Activated CD8-positive, alpha-beta T cell treated with anti-CD3 and anti-CD28 coated beads for 36 hours (primary cell): ENCODE measurements around the gene TAF11L14. TPM values are rescaled to one million over a fixed set of nuclear protein-coding genes. Genes with fewer than 3 reads are reported as not detected.

Source experiments
- ATAC-seq: fragments of 200-7000 bp; cut with Tn5 transposase; one replicate; pipeline ENCODE4 v1.10.0; 2021; ENCODE audit warnings: mild to moderate bottlenecking, moderate library complexity
- CTCF ChIA-PET: fragments of 350-600 bp; sonication (Branson Sonifier 250); formaldehyde crosslinking; loops from one replicate; lab custom pipeline; 2021; ENCODE audit warnings: antibody characterized with exemption; lab: Charles Lee
- POLR2A ChIA-PET: fragments of 350-600 bp; sonication (Branson Sonifier 250); formaldehyde crosslinking; loops from one replicate; lab custom pipeline; 2021; ENCODE audit warnings: antibody characterized with exemption; lab: Charles Lee
- DNase-seq: peaks from one replicate; pipeline ENCODE4 v3.0.0-alpha.2; 2020
- H3K27ac Mint-ChIP-seq: one replicate; pipeline ENCODE4 v1.8.0; 2021; ENCODE audit warnings: mild to moderate bottlenecking, mixed read lengths
- H3K27me3 Mint-ChIP-seq: one replicate; pipeline ENCODE4 v1.8.0; 2021; ENCODE audit warnings: mixed read lengths
- H3K36me3 Mint-ChIP-seq: one replicate; pipeline ENCODE4 v1.8.0; 2021; ENCODE audit warnings: low read depth, mixed read lengths
- H3K4me1 Mint-ChIP-seq: one replicate; pipeline ENCODE4 v1.8.0; 2021; ENCODE audit warnings: low read depth, mixed read lengths
- H3K4me3 Mint-ChIP-seq: one replicate; pipeline ENCODE4 v1.8.0; 2021; ENCODE audit warnings: mild to moderate bottlenecking, moderate library complexity, mixed read lengths
- H3K9me3 Mint-ChIP-seq: one replicate; pipeline ENCODE4 v1.8.0; 2021; ENCODE audit warnings: mixed read lengths
- intact Hi-C: fragments of 100-400 bp; cut with micrococcal nuclease; formaldehyde crosslinking; loops from one replicate; pipeline ENCODE4 v1.10.0; 2022
- total RNA-seq, 2 experiments: library from RNA; stranded (reverse); gene quantifications; one replicate each; pipeline ENCODE4 v1.2.3, GENCODE V29; 2021
- TF ChIP-seq, protein P1 (sequence below): fragments of 200-600 bp; IDR thresholded peaks from one replicate; pipeline ENCODE4 v1.8.0; 2022; ENCODE audit warnings: antibody characterized with exemption, mild to moderate bottlenecking

The TAF11L14 gene
- total RNA-seq, 2 experiments from 2014 or later: not detected

GRCh38 chr5:17678751-17679324 lies 44.6 kb downstream of the TAF11L14 start:
- H3K36me3 Mint-ChIP-seq: no peaks in the 10 kb centered on the region
- H3K27me3 Mint-ChIP-seq: no peaks in the 10 kb centered on the region

GRCh38 chr5:17679597-17680203 lies 45.4 kb downstream of the TAF11L14 start:
- TF ChIP-seq, protein P1, sequence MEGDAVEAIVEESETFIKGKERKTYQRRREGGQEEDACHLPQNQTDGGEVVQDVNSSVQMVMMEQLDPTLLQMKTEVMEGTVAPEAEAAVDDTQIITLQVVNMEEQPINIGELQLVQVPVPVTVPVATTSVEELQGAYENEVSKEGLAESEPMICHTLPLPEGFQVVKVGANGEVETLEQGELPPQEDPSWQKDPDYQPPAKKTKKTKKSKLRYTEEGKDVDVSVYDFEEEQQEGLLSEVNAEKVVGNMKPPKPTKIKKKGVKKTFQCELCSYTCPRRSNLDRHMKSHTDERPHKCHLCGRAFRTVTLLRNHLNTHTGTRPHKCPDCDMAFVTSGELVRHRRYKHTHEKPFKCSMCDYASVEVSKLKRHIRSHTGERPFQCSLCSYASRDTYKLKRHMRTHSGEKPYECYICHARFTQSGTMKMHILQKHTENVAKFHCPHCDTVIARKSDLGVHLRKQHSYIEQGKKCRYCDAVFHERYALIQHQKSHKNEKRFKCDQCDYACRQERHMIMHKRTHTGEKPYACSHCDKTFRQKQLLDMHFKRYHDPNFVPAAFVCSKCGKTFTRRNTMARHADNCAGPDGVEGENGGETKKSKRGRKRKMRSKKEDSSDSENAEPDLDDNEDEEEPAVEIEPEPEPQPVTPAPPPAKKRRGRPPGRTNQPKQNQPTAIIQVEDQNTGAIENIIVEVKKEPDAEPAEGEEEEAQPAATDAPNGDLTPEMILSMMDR: no peak
- CTCF ChIA-PET: no interaction called here
- H3K36me3 Mint-ChIP-seq: no peaks in the 10 kb centered on the region
- peaks cover 1% of the 10 kb centered on the region for H3K9me3 Mint-ChIP-seq
- no peaks in the 10 kb centered on the region for H3K4me1 Mint-ChIP-seq
- no peak overlapping the region for H3K4me3 Mint-ChIP-seq
- ATAC-seq (no peak), DNase-seq (no peak)
- POLR2A ChIA-PET: no interaction called here
- intact Hi-C loops: no loop called here
- H3K27ac Mint-ChIP-seq: no peak overlapping the region
- no peaks in the 10 kb centered on the region for H3K27me3 Mint-ChIP-seq

More at GRCh38 chr5:17678751-17679324, 44.6 kb downstream of the TAF11L14 start:
- ChIA-PET POLR2A (no interaction called here), CTCF (no interaction called here)
- DNase-seq (no peak), ATAC-seq (no peak)
- H3K9me3 Mint-ChIP-seq: peaks cover 1% of the 10 kb centered on the region
- intact Hi-C loops: no loop called here
- TF ChIP-seq, protein P1: no peak
- H3K4me1 Mint-ChIP-seq: no peaks in the 10 kb centered on the region
- no peak overlapping the region for H3K4me3 Mint-ChIP-seq
- no peak overlapping the region for H3K27ac Mint-ChIP-seq

DNA sequence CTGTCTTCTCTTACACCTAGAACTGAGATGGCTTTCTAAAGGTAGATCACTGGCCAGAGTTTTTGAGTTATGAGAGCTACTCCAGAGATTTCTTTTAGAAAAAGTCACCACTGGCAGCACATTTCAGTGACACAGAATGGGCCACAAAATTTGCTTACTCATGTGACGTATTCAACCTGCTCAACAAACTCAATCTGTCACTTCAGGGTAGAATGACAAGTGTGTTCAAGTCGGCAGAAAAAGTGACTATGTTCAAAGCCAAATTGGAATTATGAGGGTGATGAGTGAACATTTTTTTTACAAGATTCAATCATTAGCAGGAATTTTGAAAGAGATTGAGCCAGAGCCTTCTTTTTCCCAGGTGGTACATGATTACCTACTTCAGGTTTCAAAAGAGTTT lies 46.5 kb downstream of the TAF11L14 start:
- no peak for ATAC-seq
- CTCF ChIA-PET: no interaction called here
- no peak overlapping the region for H3K27ac Mint-ChIP-seq
- POLR2A ChIA-PET: no interaction called here
- H3K4me3 Mint-ChIP-seq: no peak overlapping the region
- TF ChIP-seq, protein P1: no peak
- DNase-seq: no peak
- intact Hi-C loops: no loop called here
- H3K4me1 Mint-ChIP-seq: no peaks in the 10 kb centered on the region
- H3K36me3 Mint-ChIP-seq: no peaks in the 10 kb centered on the region
- H3K9me3 Mint-ChIP-seq: peaks cover 1% of the 10 kb centered on the region
- H3K27me3 Mint-ChIP-seq: no peaks in the 10 kb centered on the region

Other genes starting within 250 kb of the TAF11L14 start
- gene TAF11L2, start 136.2 kb upstream of the TAF11L14 start, total RNA-seq: not detected
- not detected for gene TAF11L3, start 116.1 kb upstream of the TAF11L14 start, total RNA-seq
- not detected for gene TAF11L4, start 112.7 kb upstream of the TAF11L14 start, total RNA-seq
- gene TAF11L5, start 109.2 kb upstream of the TAF11L14 start, total RNA-seq: not detected
- not detected for gene TAF11L6, start 105.8 kb upstream of the TAF11L14 start, total RNA-seq
- gene TAF11L7, start 48.7 kb upstream of the TAF11L14 start, total RNA-seq: not detected
- gene TAF11L8, start 43.5 kb upstream of the TAF11L14 start, total RNA-seq: not detected
- not detected for gene TAF11L9, start 40.1 kb upstream of the TAF11L14 start, total RNA-seq
- gene TAF11L10, start 36.6 kb upstream of the TAF11L14 start, total RNA-seq: not detected
- not detected for gene TAF11L11, start 30.3 kb upstream of the TAF11L14 start, total RNA-seq
- not detected for gene TAF11L12, start 24.1 kb upstream of the TAF11L14 start, total RNA-seq
- gene TAF11L13, start 2.4 kb upstream of the TAF11L14 start, total RNA-seq: not detected